HepG2 (cell line): Measurements from ENCODE around the gene USP35. TPM values are rescaled to one million over a fixed set of nuclear protein-coding genes. Genes with fewer than 3 reads are reported as not detected.
A peak's percentile ranks its signal among the peaks of the same experiment; 100 is the strongest.

Experiments used
- GABPA ChIP-seq, 2 experiments: IDR thresholded peaks; 2 replicates each; pipeline ENCODE4 v1.6.1; 2011 to 2016; ENCODE audit warnings: low read depth in 2 of 2, low read length in 1 of 2, missing biosample characterization in 1 of 2, missing genetic modification characterization in 1 of 2
- GLI4 ChIP-seq: sonication (generic); formaldehyde crosslinking; IDR thresholded peaks from 2 replicates; pipeline ENCODE4 v1.5.1; 2020; ENCODE audit warnings: missing genetic modification reagents, mild to moderate bottlenecking, moderate library complexity, borderline replicate concordance
- HOXA5 ChIP-seq: sonication (generic); formaldehyde crosslinking; IDR thresholded peaks from 2 replicates; pipeline ENCODE4 v1.4.0; 2020; ENCODE audit warnings: missing genetic modification reagents
- HOXA9 ChIP-seq: sonication (generic); formaldehyde crosslinking; IDR thresholded peaks from 2 replicates; pipeline ENCODE4 v1.8.1; 2022; ENCODE audit warnings: missing genetic modification reagents, mild to moderate bottlenecking, moderate library complexity, borderline replicate concordance
- KLF13 ChIP-seq: sonication (generic); formaldehyde crosslinking; IDR thresholded peaks from 2 replicates; pipeline ENCODE4 v1.4.0; 2020; ENCODE audit warnings: mild to moderate bottlenecking, missing genetic modification reagents
- MTF2 ChIP-seq: sonication (generic); formaldehyde crosslinking; IDR thresholded peaks from 2 replicates; pipeline ENCODE4 v1.5.0; 2020; ENCODE audit warnings: missing genetic modification reagents, borderline replicate concordance
- NFKB2 ChIP-seq: sonication (generic); formaldehyde crosslinking; IDR thresholded peaks from 2 replicates; pipeline ENCODE4 v1.4.0; 2020; ENCODE audit warnings: missing genetic modification reagents, borderline replicate concordance
- PHF5A ChIP-seq: IDR thresholded peaks from one replicate; pipeline ENCODE4 v1.6.1; 2018; ENCODE audit warnings: low read depth, missing genetic modification reagents; ENCODE audit not compliant: unreplicated experiment
- PRDM15 ChIP-seq: sonication (generic); formaldehyde crosslinking; IDR thresholded peaks from 2 replicates; pipeline ENCODE4 v1.4.0; 2020; ENCODE audit warnings: missing genetic modification reagents
- PTBP1 ChIP-seq: fragments of 200-400 bp; formaldehyde crosslinking; IDR thresholded peaks from 2 replicates; pipeline ENCODE4 v1.6.1; 2018; ENCODE audit warnings: low read length, low read depth; ENCODE audit not compliant: poor library complexity, severe bottlenecking
- RARG ChIP-seq: sonication (generic); formaldehyde crosslinking; IDR thresholded peaks from 2 replicates; pipeline ENCODE4 v1.4.0; 2020; ENCODE audit warnings: low read depth, mild to moderate bottlenecking, missing genetic modification reagents
- RBFOX2 ChIP-seq: fragments of 200-400 bp; formaldehyde crosslinking; IDR thresholded peaks from 2 replicates; pipeline ENCODE4 v1.6.1; 2017; ENCODE audit warnings: low read depth, mild to moderate bottlenecking, low read length
- SALL1 ChIP-seq: sonication (generic); formaldehyde crosslinking; IDR thresholded peaks from 2 replicates; pipeline ENCODE4 v1.8.0; 2022; ENCODE audit warnings: mild to moderate bottlenecking, missing genetic modification reagents
- SALL2 ChIP-seq: sonication (generic); formaldehyde crosslinking; IDR thresholded peaks from 2 replicates; pipeline ENCODE4 v1.8.1; 2023; ENCODE audit warnings: mild to moderate bottlenecking, missing genetic modification reagents, inconsistent platforms
- SNAPC5 ChIP-seq: sonication (generic); formaldehyde crosslinking; IDR thresholded peaks from 2 replicates; pipeline ENCODE4 v1.8.1; 2023; ENCODE audit warnings: mild to moderate bottlenecking, missing genetic modification reagents, borderline replicate concordance
- SP4 ChIP-seq: sonication (generic); formaldehyde crosslinking; IDR thresholded peaks from 2 replicates; pipeline ENCODE4 v1.8.1; 2023; ENCODE audit warnings: mild to moderate bottlenecking, missing genetic modification reagents
- SP5 ChIP-seq: IDR thresholded peaks from 2 replicates; pipeline ENCODE4 v1.6.1; 2016; ENCODE audit warnings: low read depth, borderline replicate concordance
- YEATS2 ChIP-seq: sonication (generic); formaldehyde crosslinking; IDR thresholded peaks from 2 replicates; pipeline ENCODE4 v1.4.0; 2020; ENCODE audit warnings: missing genetic modification reagents, borderline replicate concordance
- ZBTB38 ChIP-seq: sonication (generic); formaldehyde crosslinking; IDR thresholded peaks from 2 replicates; pipeline ENCODE4 v1.5.1; 2020; ENCODE audit warnings: mild to moderate bottlenecking, missing genetic modification reagents
- ZBTB7A ChIP-seq: sonication (generic); formaldehyde crosslinking; IDR thresholded peaks from 2 replicates; pipeline ENCODE4 v1.8.0; 2022; ENCODE audit warnings: mild to moderate bottlenecking, missing genetic modification reagents
- ZNF20 ChIP-seq: sonication (generic); formaldehyde crosslinking; IDR thresholded peaks from 2 replicates; pipeline ENCODE4 v1.4.0; 2020; ENCODE audit warnings: mild to moderate bottlenecking, moderate library complexity, missing genetic modification reagents
- ZNF230 ChIP-seq: sonication (generic); formaldehyde crosslinking; IDR thresholded peaks from 2 replicates; pipeline ENCODE4 v1.4.0; 2020; ENCODE audit warnings: mild to moderate bottlenecking, missing genetic modification reagents
- ZNF30 ChIP-seq: sonication (generic); formaldehyde crosslinking; IDR thresholded peaks from 2 replicates; pipeline ENCODE4 v1.5.0; 2020; ENCODE audit warnings: mild to moderate bottlenecking, missing genetic modification reagents
- ZNF331 ChIP-seq: sonication (generic); formaldehyde crosslinking; IDR thresholded peaks from 2 replicates; pipeline ENCODE4 v1.4.0; 2020; ENCODE audit warnings: missing genetic modification reagents
- ZNF670 ChIP-seq: sonication (generic); formaldehyde crosslinking; IDR thresholded peaks from 2 replicates; pipeline ENCODE4 v1.8.0; 2022; ENCODE audit warnings: mild to moderate bottlenecking, missing genetic modification reagents, borderline replicate concordance
- ZNF709 ChIP-seq: sonication (generic); formaldehyde crosslinking; IDR thresholded peaks from 2 replicates; pipeline ENCODE4 v1.5.0; 2020; ENCODE audit warnings: mild to moderate bottlenecking, missing genetic modification reagents
- polyA plus RNA-seq, 8 experiments: library from polyadenylated mRNA; depleted of rRNA in 3 of 8; stranded (reverse) in 7 of 8; unstranded in 1 of 8; fragments of >200 nt; fragmentation: Illumina TruSeq in 4 of 8; extraction: Trizol in 4 of 8; gene quantifications; 2 replicates each; pipeline versions ENCODE4 v1.2.1 to v1.2.3, GENCODE V29; 2011 to 2016; ENCODE audit warnings: low read depth in 4 of 8, missing spikeins in 1 of 8, mixed read lengths in 1 of 8; ENCODE audit not compliant: insufficient read depth in 1 of 8
- total RNA-seq, 5 experiments: library from RNA; depleted of rRNA; stranded (reverse); fragments of >200 nt; fragmentation: Illumina TruSeq; extraction: Trizol; gene quantifications; 2 replicates each; pipeline ENCODE4 v1.2.3, GENCODE V29; 2016; ENCODE audit warnings: low read depth in 1 of 5

USP35 gene
- total and polyA plus RNA-seq, 2 of the 13 experiments (the other 11 are each of a cell fraction or from before 2014, with no cell fraction given): 4.6 to 7.7 TPM

GRCh38 chr11:78139422-78140391 lies 49.0 kb upstream of the USP35 start, which contains the start of gene ALG8 (continued):
- TF ChIP-seq ZNF709 (CRISPR knock-in tag) (peak; percentile 79; the same call in 1 of the 2 replicates), PRDM15 (CRISPR knock-in tag) (peak; percentile 82), YEATS2 (CRISPR knock-in tag) (peak; percentile 84; the same call in 1 of the 2 replicates), SALL2 (CRISPR knock-in tag) (peak; percentile 78), ZNF670 (CRISPR knock-in tag) (peak; percentile 30; the same call in 1 of the 2 replicates), SALL1 (CRISPR knock-in tag) (peak; percentile 88; the same call in 1 of the 2 replicates), SNAPC5 (no peak), PTBP1 (peak; percentile 44), HOXA9 (peak; percentile 92; the same call in 1 of the 2 replicates), ZNF20 (CRISPR knock-in tag) (0 out of 2 replicates have a peak, but pooled peaks have one; percentile 11), RBFOX2 (peak; percentile 88), SP4 (CRISPR knock-in tag) (no peak), RARG (CRISPR knock-in tag) (no peak), ZNF331 (CRISPR knock-in tag) (0 out of 2 replicates have a peak, but pooled peaks have one; percentile 43), ZNF30 (peak; percentile 85; the same call in 1 of the 2 replicates), PHF5A (CRISPR knock-in tag) (peak; percentile 4), ZNF230 (CRISPR knock-in tag) (peak; percentile 81; the same call in 1 of the 2 replicates), ZBTB7A (CRISPR knock-in tag) (0 out of 2 replicates have a peak, but pooled peaks have one; percentile 80), NFKB2 (CRISPR knock-in tag) (peak; percentile 78; the same call in 1 of the 2 replicates), MTF2 (CRISPR knock-in tag) (no peak), ZBTB38 (CRISPR knock-in tag) (peak; percentile 91), GABPA (IDR thresholded peaks at IDR 0.05; ENCODE audit: low read depth, low read length) (peak; percentile 70), GABPA (CRISPR knock-in tag; IDR thresholded peaks at IDR 0.05; ENCODE audit: low read depth) (peak; percentile 95), SP5 (CRISPR knock-in tag) (no peak), GLI4 (CRISPR knock-in tag) (no peak), HOXA5 (CRISPR knock-in tag) (peak; percentile 38; the same call in 1 of the 2 replicates), KLF13 (CRISPR knock-in tag) (peak; percentile 65; the same call in 1 of the 2 replicates)
